Cardiac muscle cell (in vitro differentiated cells and primary cell): ENCODE data around the gene C12orf50. TPM values are rescaled to one million over a fixed set of nuclear protein-coding genes. Genes with fewer than 3 reads are reported as not detected.
A peak's percentile ranks its signal among the peaks of the same experiment; 100 is the strongest.

Experiments
- DNase-seq, 2 donors: peaks; one replicate each; pipeline versions ENCODE4 v3.0.0 to v3.0.0-alpha.2; 2010 to 2017; ENCODE audit warnings: low read depth in 1 of 2, low spot score in 1 of 2
- H3K27ac ChIP-seq: fragments of 200-600 bp; sonication (generic); 2 replicates; pipeline ENCODE4 v1.5.1; 2016
- H3K27me3 ChIP-seq: fragments of 200-600 bp; sonication (generic); 2 replicates; pipeline ENCODE4 v1.6.0; 2016; ENCODE audit warnings: control low read depth
- H3K36me3 ChIP-seq: fragments of 200-600 bp; sonication (generic); 2 replicates; pipeline ENCODE4 v1.5.1; 2016; ENCODE audit warnings: control low read depth
- H3K4me1 ChIP-seq: fragments of 200-600 bp; sonication (generic); 2 replicates; pipeline ENCODE4 v1.8.1; 2017; ENCODE audit warnings: low read depth, mild to moderate bottlenecking, mixed run types
- H3K4me3 ChIP-seq: fragments of 200-600 bp; sonication (generic); 2 replicates; pipeline ENCODE4 v1.5.1; 2016; ENCODE audit warnings: mild to moderate bottlenecking
- H3K9me3 ChIP-seq: fragments of 200-600 bp; sonication (generic); 2 replicates; pipeline ENCODE4 v1.5.1; 2017; ENCODE audit warnings: low read depth, mild to moderate bottlenecking, control low read depth
- CTCF ChIP-seq: IDR thresholded peaks from 2 replicates; pipeline ENCODE4 v1.5.1; 2012; ENCODE audit warnings: low read depth, mild to moderate bottlenecking, low read length
- polyA plus RNA-seq: library from polyadenylated mRNA; unstranded; fragments of >200 nt; fragmentation: Nextera tagmentation; extraction: Ambion mirVana; gene quantifications from 2 replicates; pipeline ENCODE4 v1.2.1, GENCODE V29; 2016
- total RNA-seq: library from RNA; depleted of rRNA; stranded (reverse); fragments of >200 nt; gene quantifications from 2 replicates; pipeline ENCODE4 v1.2.3, GENCODE V29; 2016

Gene C12orf50
- total and polyA plus RNA-seq, 2 experiments from 2014 or later, result not detected

DNA sequence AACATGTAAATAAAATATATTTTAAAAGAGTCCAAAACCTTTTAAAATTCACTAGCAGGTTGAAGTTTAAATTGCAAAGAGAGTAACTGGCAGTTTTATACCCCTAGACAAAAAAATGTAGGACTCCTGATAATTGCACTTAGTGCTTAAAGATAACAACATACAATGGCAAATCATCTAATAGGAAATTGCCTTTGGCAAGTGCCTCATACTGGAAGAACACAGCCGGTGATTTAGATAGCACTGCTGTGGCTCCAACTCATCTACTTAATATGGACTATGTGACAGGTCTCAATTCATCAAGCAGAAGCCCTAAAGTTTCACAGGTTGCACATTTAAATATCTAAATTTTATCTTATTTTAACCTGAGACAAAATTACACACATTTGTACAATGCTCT, 13.4 kb downstream of the C12orf50 start:
- Histone ChIP-seq H3K4me1 (no peaks in the 10 kb centered on the region), H3K27ac (no peak overlapping the region), H3K4me3 (no peak overlapping the region), H3K27me3 (no peaks in the 10 kb centered on the region), H3K36me3 (no peaks in the 10 kb centered on the region), H3K9me3 (no peaks in the 10 kb centered on the region)
- DNase-seq, result no peak
- TF ChIP-seq CTCF, result no peak

- H3K27ac ChIP-seq, result no peak overlapping the region
- peak in 1 of 2 donors; percentile 67 for DNase-seq
- H3K27me3 ChIP-seq, result no peaks in the 10 kb centered on the region
- TF ChIP-seq CTCF, result no peak
- no peaks in the 10 kb centered on the region for H3K36me3 ChIP-seq
- H3K4me3 ChIP-seq, result no peak overlapping the region
- no peaks in the 10 kb centered on the region for H3K9me3 ChIP-seq
- no peaks in the 10 kb centered on the region for H3K4me1 ChIP-seq
Observed at GRCh38 chr12:88011755-88012154, 17.4 kb downstream of the C12orf50 start.

DNA sequence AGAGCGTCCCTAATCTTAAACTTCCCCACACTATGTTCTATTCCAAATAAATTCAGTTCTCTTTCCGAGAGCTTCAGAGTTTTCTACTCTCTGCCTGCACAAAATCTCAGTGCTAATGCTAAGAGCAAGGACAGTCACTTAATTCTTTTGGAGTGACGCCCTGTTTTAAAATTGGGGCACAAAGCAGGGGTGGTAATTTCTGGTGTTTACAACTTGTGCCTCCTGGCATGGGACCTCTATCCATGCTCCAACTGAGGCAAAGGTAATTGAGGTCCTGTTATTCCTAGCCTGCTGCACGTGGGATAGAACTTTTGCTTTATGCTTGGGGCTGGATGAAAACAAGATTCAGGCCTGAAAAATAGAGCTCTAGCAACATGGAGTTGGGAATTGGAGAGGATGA, 22.9 kb downstream of the C12orf50 start:
- Histone ChIP-seq H3K9me3 (no peaks in the 10 kb centered on the region), H3K36me3 (no peaks in the 10 kb centered on the region), H3K4me1 (no peaks in the 10 kb centered on the region), H3K27me3 (no peaks in the 10 kb centered on the region), H3K27ac (no peak overlapping the region), H3K4me3 (no peak overlapping the region)
- DNase-seq, result no peak
- no peak for TF ChIP-seq CTCF

GRCh38 chr12:88001327-88001726, 27.9 kb downstream of the C12orf50 start:
- Histone ChIP-seq H3K4me3 (no peak overlapping the region), H3K27me3 (no peaks in the 10 kb centered on the region)
- no peak for TF ChIP-seq CTCF

DNA sequence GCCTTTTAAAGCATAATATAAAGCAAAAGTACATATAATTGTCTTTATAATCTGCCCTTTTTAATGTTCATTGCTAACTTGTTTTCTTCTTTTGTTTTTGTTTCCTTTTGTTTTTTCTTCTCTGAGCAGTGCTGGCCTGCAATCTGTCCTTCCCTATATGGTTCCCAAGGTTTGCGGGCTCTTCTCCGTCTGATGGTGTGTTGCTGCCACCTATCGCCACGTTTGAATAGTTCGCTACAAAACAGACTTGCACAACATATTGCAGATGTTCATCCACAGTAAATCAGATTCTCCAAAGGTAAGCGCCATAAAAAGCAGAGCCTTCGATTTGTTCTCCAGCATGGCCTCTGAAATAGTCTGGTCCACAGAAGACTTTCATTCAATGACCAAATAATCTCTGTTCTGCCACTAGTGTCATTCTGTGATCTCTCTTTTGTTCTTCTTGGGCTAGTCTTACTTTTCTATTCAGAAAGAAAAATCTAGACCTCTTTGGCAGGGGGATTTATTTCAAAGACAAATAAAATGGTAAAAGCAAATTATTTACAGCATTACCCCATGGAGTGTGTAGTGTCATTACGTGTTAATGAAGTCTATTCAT, 33.5 kb downstream of the C12orf50 start:
- TF ChIP-seq CTCF, result peak; percentile 78
- H3K4me3 ChIP-seq, result no peak overlapping the region
- H3K27ac ChIP-seq, result no peak overlapping the region
- H3K27me3 ChIP-seq, result no peaks in the 10 kb centered on the region
- H3K9me3 ChIP-seq, result no peaks in the 10 kb centered on the region
- H3K36me3 ChIP-seq, result no peaks in the 10 kb centered on the region
- H3K4me1 ChIP-seq, result no peaks in the 10 kb centered on the region
- peak; percentile 80 to 85 for DNase-seq

More at GRCh38 chr12:88001327-88001726, 27.9 kb downstream of the C12orf50 start:
- H3K27ac ChIP-seq, result no peak overlapping the region
- no peaks in the 10 kb centered on the region for H3K9me3 ChIP-seq
- H3K36me3 ChIP-seq, result no peaks in the 10 kb centered on the region
- H3K4me1 ChIP-seq, result no peaks in the 10 kb centered on the region
- no peak for DNase-seq
